Liver (tissue), 9 donors: ENCODE measurements around the gene MINAR1. TPM values are rescaled to one million over a fixed set of nuclear protein-coding genes. Genes with fewer than 3 reads are reported as not detected.

Source experiments
- DNase-seq: peaks from one replicate; pipeline ENCODE4 v3.0.0-alpha.2; 2017; ENCODE audit warnings: low spot score
- H3K27ac ChIP-seq, 2 donors: one replicate each; pipeline ENCODE4 v1.7.0; 2013; ENCODE audit warnings: inconsistent platforms in 2 of 2, low read length in 2 of 2, control low read depth in 1 of 2, low read depth in 1 of 2, mild to moderate bottlenecking in 1 of 2
- H3K27me3 ChIP-seq, 4 donors: one replicate each; pipeline versions ENCODE4 v1.6.1 to v1.7.0; 2013; ENCODE audit warnings: low read length in 3 of 4, inconsistent platforms in 1 of 4, mild to moderate bottlenecking in 1 of 4, moderate library complexity in 1 of 4; ENCODE audit not compliant: control insufficient read depth in 4 of 4, insufficient read depth in 4 of 4
- H3K36me3 ChIP-seq, 4 donors: one replicate each; pipeline versions ENCODE4 v1.6.1 to v1.7.0; 2013; ENCODE audit warnings: low read length in 3 of 4, mild to moderate bottlenecking in 3 of 4, low read depth in 1 of 4, moderate library complexity in 1 of 4; ENCODE audit not compliant: control insufficient read depth in 4 of 4, insufficient read depth in 3 of 4
- H3K4me1 ChIP-seq, 4 donors: one replicate each; pipeline versions ENCODE4 v1.6.1 to v1.7.0; 2013; ENCODE audit warnings: low read length in 3 of 4, mild to moderate bottlenecking in 3 of 4, moderate library complexity in 1 of 4; ENCODE audit not compliant: control insufficient read depth in 4 of 4, insufficient read depth in 4 of 4
- H3K4me3 ChIP-seq, 3 donors: one replicate each; pipeline versions ENCODE4 v1.6.1 to v1.7.0; 2013; ENCODE audit warnings: low read length in 3 of 3, control low read depth in 1 of 3, low read depth in 1 of 3, mild to moderate bottlenecking in 1 of 3
- H3K9ac ChIP-seq, 2 donors: one replicate each; pipeline ENCODE4 v1.7.0; 2013; ENCODE audit warnings: low read length in 2 of 2, mild to moderate bottlenecking in 2 of 2, moderate library complexity in 2 of 2, control low read depth in 1 of 2, low read depth in 1 of 2
- H3K9me3 ChIP-seq, 4 donors: one replicate each; pipeline versions ENCODE4 v1.6.1 to v1.7.0; 2013; ENCODE audit warnings: low read length in 3 of 4; ENCODE audit not compliant: control insufficient read depth in 4 of 4
- CTCF ChIP-seq: fragments of 150-350 bp; IDR thresholded peaks from 2 replicates; pipeline ENCODE4 v1.5.1; 2017; ENCODE audit warnings: improper control_type of control experiment, low read depth, low read length; ENCODE audit not compliant: missing input control
- EGR1 ChIP-seq, 2 donors: IDR thresholded peaks; 2 replicates each; pipeline ENCODE4 v1.6.1; 2016 to 2018; ENCODE audit warnings: antibody characterized with exemption in 2 of 2, low read depth in 2 of 2
- HNF4G ChIP-seq: IDR thresholded peaks from 2 replicates; pipeline ENCODE4 v1.6.1; 2016; ENCODE audit warnings: antibody characterized with exemption
- REST ChIP-seq: IDR thresholded peaks from 2 replicates; pipeline ENCODE4 v1.6.1; 2016; ENCODE audit warnings: antibody characterized with exemption, mild to moderate bottlenecking
- TAF1 ChIP-seq: conservative IDR thresholded peaks from 2 replicates; pipeline ENCODE4 v1.6.1; 2016; ENCODE audit warnings: antibody characterized with exemption, mild to moderate bottlenecking
- YY1 ChIP-seq: IDR thresholded peaks from 2 replicates; pipeline ENCODE4 v1.6.1; 2016; ENCODE audit warnings: antibody characterized with exemption, mild to moderate bottlenecking
- ZBTB33 ChIP-seq: IDR thresholded peaks from 2 replicates; pipeline ENCODE4 v1.6.1; 2016; ENCODE audit warnings: antibody characterized with exemption
- WGBS: extraction: QIAGEN DNeasy Blood & Tissue Kit; methylation state at CpG from one replicate; pipeline ENCODE4 v1.1.7; 2013; 5-methylcytosine and 5-hydroxymethylcytosine counted together
- polyA plus RNA-seq, 2 donors: library from polyadenylated mRNA; stranded (reverse) in 1 of 2; unstranded in 1 of 2; fragments of 200-250 nt in 1 of 2; fragments of >200 nt in 1 of 2; fragmentation: Nextera tagmentation in 1 of 2; extraction: Ambion mirVana in 1 of 2; gene quantifications; one replicate each; pipeline versions ENCODE4 v1.2.1 to v1.2.3, GENCODE V29; 2013 to 2015
- total RNA-seq, 2 donors: library from RNA; depleted of rRNA; stranded (reverse); fragments of >200 nt; gene quantifications; one replicate each; pipeline ENCODE4 v1.2.3, GENCODE V29; 2014
- donor health status: healthy.
- donor health status: healthy.
- donor health status: healthy.
- donor health status: healthy.
- donor health status: healthy.

The MINAR1 gene
- total and polyA plus RNA-seq, 4 donors = 0.01 to 0.14 (median 0.07) TPM

- TF ChIP-seq EGR1 (IDR thresholded peaks at IDR 0.05; ENCODE audit: low read depth in 2 of 2) (no peak), HNF4G (no peak), ZBTB33 (no peak), TAF1 (no peak), YY1 (no peak)
Measured at GRCh38 chr15:79479616-79480015, 47.5 kb downstream of the MINAR1 start (continued).

- H3K9me3 ChIP-seq = no peaks in the 10 kb centered on the region
- H3K27ac ChIP-seq = no peak overlapping the region
- H3K4me3 ChIP-seq = no peak overlapping the region
- 88% methylated on average over 7 of the region's 7 CpGs for WGBS
- no peak overlapping the region for H3K9ac ChIP-seq
- DNase-seq = no peak
- TF ChIP-seq CTCF (no peak), REST (no peak)
- H3K4me1 ChIP-seq = no peaks in the 10 kb centered on the region
- no peaks in the 10 kb centered on the region for H3K27me3 ChIP-seq
- no peaks in the 10 kb centered on the region for H3K36me3 ChIP-seq
Measured at GRCh38 chr15:79481793-79482192, 49.7 kb downstream of the MINAR1 start.

Other genes starting within 250 kb of the MINAR1 start
- under 1 TPM in 1 of 2 donors, not detected in 1; under 0.01 TPM for gene ANKRD34C, start 149.6 kb upstream of the MINAR1 start, total RNA-seq
- not detected for gene ANKRD34C, start 149.6 kb upstream of the MINAR1 start, polyA plus RNA-seq
- gene TMED3, start 121.2 kb upstream of the MINAR1 start, total RNA-seq = 10 to 100 TPM; 12.0 to 28.1 TPM
- 10 to 100 TPM; 11.0 to 16.0 TPM for gene TMED3, start 121.2 kb upstream of the MINAR1 start, polyA plus RNA-seq